ENCODE measurements around the gene NIPAL3. TPM values are rescaled to one million over a fixed set of nuclear protein-coding genes. Genes with fewer than 3 reads are reported as not detected.
A peak's percentile ranks its signal among the peaks of the same experiment; 100 is the strongest.

The NIPAL3 gene
- polyA plus RNA-seq, 2 donors, result 10.3 to 11.3 TPM

DNA sequence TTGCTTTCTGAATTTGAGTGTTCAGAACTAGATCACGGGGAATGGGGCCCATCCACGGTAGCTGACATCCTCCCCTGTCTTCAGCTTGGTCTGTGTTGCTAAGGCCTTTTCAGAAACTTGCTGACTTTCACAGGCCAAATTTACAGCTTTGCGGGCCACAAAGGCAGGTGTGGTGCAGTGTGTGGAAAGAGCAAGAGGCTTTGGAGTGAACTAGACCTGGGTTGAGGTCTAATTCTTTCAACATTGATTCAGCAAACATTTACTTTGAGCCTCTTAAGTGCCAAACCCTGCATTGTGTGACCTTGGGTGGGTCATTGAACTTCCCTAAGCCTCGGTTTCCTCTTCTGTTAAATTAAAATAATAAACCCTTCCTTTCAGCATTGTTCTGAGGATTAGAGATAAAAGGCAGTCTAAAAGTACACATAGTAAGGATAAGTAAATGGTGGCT, 26.3 kb upstream of the NIPAL3 start:
- H3K36me3 ChIP-seq (ENCODE audit: control insufficient read depth in 2 of 2, insufficient read depth in 2 of 2, low read length in 1 of 2), result no peaks in the 10 kb centered on the region
- 65 to 77% methylated on average over 4 of the region's 4 CpGs for WGBS, 2 donors
- H3K27me3 ChIP-seq (ENCODE audit: control insufficient read depth in 1 of 2, insufficient read depth in 2 of 2, low read length in 2 of 2), result no peaks in the 10 kb centered on the region
- peak overlapping the region; percentile 69 to 87 for H3K27ac ChIP-seq (ENCODE audit: low read depth in 2 of 2, low read length in 1 of 2)
- H3K9me3 ChIP-seq (ENCODE audit: control insufficient read depth in 2 of 2, insufficient read depth in 1 of 2, low read depth in 1 of 2, low read length in 1 of 2), result no peaks in the 10 kb centered on the region
- H3K4me3 ChIP-seq (ENCODE audit: low read depth in 1 of 2, low read length in 2 of 2), result no peak overlapping the region
- peaks cover 0 to 17% of the 10 kb centered on the region in 2 donors for H3K4me1 ChIP-seq (ENCODE audit: control insufficient read depth in 2 of 2, insufficient read depth in 2 of 2, low read length in 1 of 2)

DNA sequence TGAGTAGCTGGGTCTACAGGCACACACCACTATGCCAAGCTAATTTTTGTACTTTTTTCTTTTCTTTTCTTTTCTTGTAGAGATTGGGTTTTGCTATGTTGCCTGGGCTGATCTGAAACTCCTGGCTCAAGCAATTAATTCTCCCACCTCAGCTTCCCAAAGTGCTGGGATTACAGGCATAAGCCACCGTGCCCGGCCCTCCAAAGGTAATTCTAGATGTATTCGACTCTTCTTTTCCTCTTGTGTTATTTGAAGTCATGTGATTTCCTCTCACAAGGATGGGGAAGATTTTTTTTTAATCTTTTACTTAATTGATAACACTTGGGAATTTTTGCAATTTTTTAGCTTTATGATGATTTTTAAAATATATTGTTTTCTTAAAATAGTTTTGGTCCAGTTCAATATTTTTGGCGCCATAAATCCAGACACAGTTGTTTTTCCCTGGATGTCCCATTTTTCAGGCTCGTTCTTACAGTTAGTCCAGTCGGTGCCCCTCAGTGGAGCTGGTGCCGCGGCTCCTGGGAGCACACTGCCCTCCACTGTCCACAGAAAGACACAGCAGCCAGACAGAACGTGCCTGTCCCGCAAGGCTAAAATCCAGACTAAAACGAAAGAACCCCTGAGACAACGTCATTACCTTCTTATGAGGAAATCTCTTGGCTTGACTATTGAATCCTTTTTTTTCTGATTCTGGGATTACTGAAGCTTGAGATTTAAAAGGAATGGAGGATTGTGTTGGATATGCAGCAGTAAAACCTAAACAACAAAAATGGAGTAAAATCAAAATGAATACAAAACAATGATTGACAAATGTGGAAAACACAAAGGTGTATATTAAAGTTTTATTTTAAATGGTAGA, 24.4 kb upstream of the NIPAL3 start:
- Histone ChIP-seq H3K36me3 (ENCODE audit: control insufficient read depth in 2 of 2, insufficient read depth in 2 of 2, low read length in 1 of 2) (no peaks in the 10 kb centered on the region), H3K9me3 (ENCODE audit: control insufficient read depth in 2 of 2, insufficient read depth in 1 of 2, low read depth in 1 of 2, low read length in 1 of 2) (no peaks in the 10 kb centered on the region), H3K27me3 (ENCODE audit: control insufficient read depth in 1 of 2, insufficient read depth in 2 of 2, low read length in 2 of 2) (no peaks in the 10 kb centered on the region), H3K4me3 (ENCODE audit: low read depth in 1 of 2, low read length in 2 of 2) (no peak overlapping the region), H3K4me1 (ENCODE audit: control insufficient read depth in 2 of 2, insufficient read depth in 2 of 2, low read length in 1 of 2) (peaks cover 0 to 7% of the 10 kb centered on the region in 2 donors), H3K27ac (ENCODE audit: low read depth in 2 of 2, low read length in 1 of 2) (peak overlapping the region; percentile 91 to 92)
- WGBS, 2 donors, result 9 to 12% methylated on average over 12 of the region's 12 CpGs

DNA sequence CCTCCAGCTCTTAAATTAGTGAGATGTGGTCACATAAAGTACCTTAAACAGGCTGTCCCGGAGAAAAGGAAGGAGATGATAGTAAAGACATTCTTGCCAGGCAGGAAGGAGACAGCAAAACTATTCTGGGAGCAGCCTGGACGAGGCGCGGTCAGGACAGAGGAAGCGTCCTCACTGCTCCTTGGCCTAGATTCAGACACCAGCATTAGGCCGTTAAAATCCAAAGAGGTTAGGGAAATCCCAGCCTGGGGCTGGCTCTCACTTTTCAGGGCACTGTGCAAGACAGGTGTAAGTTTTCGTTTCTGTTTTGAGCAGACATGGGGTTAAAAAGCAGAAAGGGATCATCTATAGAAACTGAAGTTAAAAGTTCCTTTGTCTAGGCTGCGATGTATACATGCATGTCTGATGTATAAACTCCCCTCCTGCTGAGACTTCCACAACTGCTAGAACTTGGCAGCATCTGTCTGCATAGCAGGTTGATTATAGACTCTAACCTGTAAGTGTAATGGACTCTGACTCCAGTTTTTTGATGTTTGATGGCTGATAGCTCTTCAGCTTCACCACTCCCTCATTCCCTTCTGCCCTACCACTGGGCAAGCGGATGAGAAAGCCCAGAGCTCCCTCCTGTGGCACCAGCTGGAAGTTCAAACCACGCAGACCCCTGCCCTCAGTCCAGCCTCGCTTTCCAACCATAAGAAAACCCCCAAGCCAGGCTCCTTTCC, 23.6 kb upstream of the NIPAL3 start:
- Histone ChIP-seq H3K27me3 (ENCODE audit: control insufficient read depth in 1 of 2, insufficient read depth in 2 of 2, low read length in 2 of 2) (no peaks in the 10 kb centered on the region), H3K36me3 (ENCODE audit: control insufficient read depth in 2 of 2, insufficient read depth in 2 of 2, low read length in 1 of 2) (no peaks in the 10 kb centered on the region), H3K4me1 (ENCODE audit: control insufficient read depth in 2 of 2, insufficient read depth in 2 of 2, low read length in 1 of 2) (no peaks in the 10 kb centered on the region), H3K4me3 (ENCODE audit: low read depth in 1 of 2, low read length in 2 of 2) (no peak overlapping the region), H3K27ac (ENCODE audit: low read depth in 2 of 2, low read length in 1 of 2) (peak overlapping the region; percentile 91 to 92), H3K9me3 (ENCODE audit: control insufficient read depth in 2 of 2, insufficient read depth in 1 of 2, low read depth in 1 of 2, low read length in 1 of 2) (no peaks in the 10 kb centered on the region)
- WGBS, 2 donors, result 22 to 28% methylated on average over 11 of the region's 11 CpGs

DNA sequence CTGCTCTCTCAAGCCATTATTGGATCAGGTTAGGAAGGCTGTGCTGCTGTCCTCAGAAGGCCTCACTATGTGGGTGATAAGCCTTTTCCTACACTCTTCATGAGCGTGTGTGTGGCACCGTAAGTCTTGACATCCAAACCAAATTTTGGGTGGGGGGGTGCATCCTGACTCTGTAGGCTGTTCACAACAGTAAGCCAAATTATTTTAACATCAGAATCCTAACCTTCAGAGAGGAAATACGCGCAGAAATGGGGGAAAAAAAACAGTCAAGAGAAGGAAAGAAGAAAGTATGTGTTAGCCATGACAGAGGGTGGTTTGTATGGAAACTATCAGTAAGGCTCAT, 23.0 kb upstream of the NIPAL3 start:
- Histone ChIP-seq H3K4me3 (ENCODE audit: low read depth in 1 of 2, low read length in 2 of 2) (no peak overlapping the region), H3K27ac (ENCODE audit: low read depth in 2 of 2, low read length in 1 of 2) (peak overlapping the region; percentile 91 to 92), H3K4me1 (ENCODE audit: control insufficient read depth in 2 of 2, insufficient read depth in 2 of 2, low read length in 1 of 2) (no peaks in the 10 kb centered on the region), H3K36me3 (ENCODE audit: control insufficient read depth in 2 of 2, insufficient read depth in 2 of 2, low read length in 1 of 2) (no peaks in the 10 kb centered on the region), H3K9me3 (ENCODE audit: control insufficient read depth in 2 of 2, insufficient read depth in 1 of 2, low read depth in 1 of 2, low read length in 1 of 2) (no peaks in the 10 kb centered on the region), H3K27me3 (ENCODE audit: control insufficient read depth in 1 of 2, insufficient read depth in 2 of 2, low read length in 2 of 2) (no peaks in the 10 kb centered on the region)
- WGBS, 2 donors, result 84 to 87% methylated on average over 4 of the region's 4 CpGs

DNA sequence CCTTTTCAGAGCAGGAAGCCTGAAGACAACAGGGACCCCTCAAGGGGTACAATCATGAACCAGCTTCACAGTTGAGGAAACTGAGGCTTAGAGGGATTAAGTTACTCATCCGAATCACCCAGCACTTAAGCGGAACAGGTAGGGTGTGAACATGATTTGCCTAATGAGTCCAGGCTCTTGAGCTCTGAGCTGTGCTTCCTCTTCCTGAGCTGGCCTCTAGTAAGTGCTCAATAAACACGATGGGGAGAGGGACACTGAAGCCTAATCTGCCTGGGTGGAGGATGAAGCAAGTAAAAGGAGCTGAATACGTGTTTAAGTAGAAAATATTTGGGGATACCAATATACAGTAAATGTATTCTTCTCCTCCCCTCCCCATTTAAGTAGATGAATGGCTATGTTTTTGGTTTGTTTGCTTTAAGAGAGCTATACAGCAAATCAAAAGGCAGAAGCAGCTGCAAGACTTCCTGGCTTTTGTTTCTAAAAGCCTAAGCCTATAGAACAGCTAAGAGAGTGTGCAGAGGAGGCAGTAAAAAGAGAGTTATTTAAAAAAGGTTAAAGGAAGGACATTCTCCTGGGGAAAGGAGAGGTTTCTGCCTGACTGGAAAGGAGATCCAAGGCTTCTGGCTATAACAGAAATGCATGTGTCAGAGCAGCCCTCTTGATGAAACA, 22.5 kb upstream of the NIPAL3 start:
- peak overlapping the region in 1 of 2 donors; percentile 52 for H3K27ac ChIP-seq (ENCODE audit: low read depth in 2 of 2, low read length in 1 of 2)
- 59 to 73% methylated on average over 4 of the region's 4 CpGs for WGBS, 2 donors
- H3K4me1 ChIP-seq (ENCODE audit: control insufficient read depth in 2 of 2, insufficient read depth in 2 of 2, low read length in 1 of 2), result no peaks in the 10 kb centered on the region

DNA sequence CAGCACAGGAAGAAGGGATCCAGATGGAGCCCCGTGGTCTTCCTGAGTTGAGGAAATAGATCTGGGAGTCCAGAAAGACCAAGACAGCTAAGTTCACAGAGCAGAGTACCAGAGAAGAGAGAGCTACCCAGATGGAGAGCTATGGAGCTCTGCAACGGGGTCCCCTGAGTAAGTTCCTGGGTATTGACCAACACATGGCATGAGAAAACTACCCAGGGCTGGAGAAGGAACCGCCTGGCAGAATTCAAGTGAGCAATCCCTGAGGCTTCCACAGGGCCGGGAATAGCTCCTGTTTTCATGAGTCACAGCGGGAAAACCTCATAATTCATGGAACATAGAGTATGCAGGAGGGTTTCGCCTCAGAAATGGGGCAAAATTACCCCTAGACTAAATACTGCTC, 21.7 kb upstream of the NIPAL3 start:
- Histone ChIP-seq H3K36me3 (ENCODE audit: control insufficient read depth in 2 of 2, insufficient read depth in 2 of 2, low read length in 1 of 2) (no peaks in the 10 kb centered on the region), H3K4me3 (ENCODE audit: low read depth in 1 of 2, low read length in 2 of 2) (no peak overlapping the region), H3K27ac (ENCODE audit: low read depth in 2 of 2, low read length in 1 of 2) (no peak overlapping the region), H3K27me3 (ENCODE audit: control insufficient read depth in 1 of 2, insufficient read depth in 2 of 2, low read length in 2 of 2) (no peaks in the 10 kb centered on the region), H3K9me3 (ENCODE audit: control insufficient read depth in 2 of 2, insufficient read depth in 1 of 2, low read depth in 1 of 2, low read length in 1 of 2) (no peaks in the 10 kb centered on the region), H3K4me1 (ENCODE audit: control insufficient read depth in 2 of 2, insufficient read depth in 2 of 2, low read length in 1 of 2) (no peaks in the 10 kb centered on the region)
- WGBS, 2 donors, result 71 to 76% methylated on average over 6 of the region's 6 CpGs

More for the DNA sequence above, 22.5 kb upstream of the NIPAL3 start:
- Histone ChIP-seq H3K9me3 (ENCODE audit: control insufficient read depth in 2 of 2, insufficient read depth in 1 of 2, low read depth in 1 of 2, low read length in 1 of 2) (no peaks in the 10 kb centered on the region), H3K27me3 (ENCODE audit: control insufficient read depth in 1 of 2, insufficient read depth in 2 of 2, low read length in 2 of 2) (no peaks in the 10 kb centered on the region), H3K36me3 (ENCODE audit: control insufficient read depth in 2 of 2, insufficient read depth in 2 of 2, low read length in 1 of 2) (no peaks in the 10 kb centered on the region), H3K4me3 (ENCODE audit: low read depth in 1 of 2, low read length in 2 of 2) (no peak overlapping the region)

DNA sequence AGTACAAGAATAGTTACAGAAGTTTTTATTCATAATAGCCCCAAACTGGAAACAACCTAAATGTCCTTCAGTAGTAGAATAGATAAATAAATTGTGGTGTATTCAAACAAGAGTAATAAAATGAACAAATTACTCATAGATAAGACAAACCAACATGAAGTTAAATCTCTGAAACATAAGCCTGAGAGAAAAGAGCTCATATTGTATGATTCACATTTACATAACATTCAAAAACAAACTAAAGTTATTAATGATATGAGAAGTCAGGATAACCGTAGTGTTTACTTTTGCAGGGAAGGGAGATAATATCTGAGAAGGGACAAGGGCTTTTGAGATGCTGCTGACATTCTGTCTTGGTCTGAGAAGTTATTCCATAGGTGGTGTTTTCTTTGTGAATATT, 15.5 kb upstream of the NIPAL3 start:
- Histone ChIP-seq H3K9me3 (ENCODE audit: control insufficient read depth in 2 of 2, insufficient read depth in 1 of 2, low read depth in 1 of 2, low read length in 1 of 2) (no peaks in the 10 kb centered on the region), H3K4me1 (ENCODE audit: control insufficient read depth in 2 of 2, insufficient read depth in 2 of 2, low read length in 1 of 2) (no peaks in the 10 kb centered on the region), H3K27ac (ENCODE audit: low read depth in 2 of 2, low read length in 1 of 2) (no peak overlapping the region), H3K27me3 (ENCODE audit: control insufficient read depth in 1 of 2, insufficient read depth in 2 of 2, low read length in 2 of 2) (no peaks in the 10 kb centered on the region), H3K4me3 (ENCODE audit: low read depth in 1 of 2, low read length in 2 of 2) (no peak overlapping the region), H3K36me3 (ENCODE audit: control insufficient read depth in 2 of 2, insufficient read depth in 2 of 2, low read length in 1 of 2) (no peaks in the 10 kb centered on the region)
- WGBS, 2 donors, result 38 to 47% methylated on average over 1 of the region's 1 CpG

DNA sequence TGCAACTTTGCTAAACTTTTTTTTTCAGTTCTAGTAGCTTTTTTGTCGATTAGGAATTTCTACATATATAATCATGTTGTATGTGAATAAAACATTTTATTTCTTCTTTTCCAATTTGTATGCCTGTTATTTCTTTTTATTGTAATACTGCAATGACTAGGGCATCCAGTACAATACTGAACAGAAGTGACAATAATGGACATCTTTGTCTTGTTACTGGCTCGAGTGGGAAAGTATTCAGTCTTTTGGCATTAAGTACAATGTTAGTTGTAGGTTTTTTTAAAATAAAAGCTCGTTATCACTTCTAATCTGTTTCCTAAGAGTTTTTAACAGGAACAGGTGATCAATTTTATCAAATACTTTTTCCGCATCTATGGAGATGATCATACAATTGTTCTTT, 11.8 kb upstream of the NIPAL3 start:
- Histone ChIP-seq H3K27ac (ENCODE audit: low read depth in 2 of 2, low read length in 1 of 2) (no peak overlapping the region), H3K4me1 (ENCODE audit: control insufficient read depth in 2 of 2, insufficient read depth in 2 of 2, low read length in 1 of 2) (no peaks in the 10 kb centered on the region), H3K4me3 (ENCODE audit: low read depth in 1 of 2, low read length in 2 of 2) (no peak overlapping the region), H3K9me3 (ENCODE audit: control insufficient read depth in 2 of 2, insufficient read depth in 1 of 2, low read depth in 1 of 2, low read length in 1 of 2) (no peaks in the 10 kb centered on the region), H3K36me3 (ENCODE audit: control insufficient read depth in 2 of 2, insufficient read depth in 2 of 2, low read length in 1 of 2) (no peaks in the 10 kb centered on the region), H3K27me3 (ENCODE audit: control insufficient read depth in 1 of 2, insufficient read depth in 2 of 2, low read length in 2 of 2) (no peaks in the 10 kb centered on the region)
- 91 to 94% methylated on average over 4 of the region's 4 CpGs for WGBS, 2 donors

DNA sequence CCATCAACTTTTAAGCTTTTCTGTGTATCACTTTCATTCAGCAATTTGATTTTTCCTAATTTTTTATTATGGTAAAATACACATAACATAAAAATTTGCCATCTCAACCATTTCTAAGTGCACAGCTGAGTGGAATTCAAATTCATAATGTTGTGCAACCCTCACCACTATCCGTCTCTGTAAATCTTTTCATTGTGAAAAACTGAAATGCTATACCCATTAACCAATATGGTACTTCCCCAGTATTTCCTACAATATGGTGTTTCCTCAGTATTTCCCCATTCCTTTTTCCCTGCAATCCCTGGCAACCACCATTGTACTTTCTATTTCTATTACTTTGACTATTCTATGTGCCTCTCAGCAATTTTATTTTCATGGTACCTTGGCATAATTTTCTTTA, 8.8 kb upstream of the NIPAL3 start:
- Histone ChIP-seq H3K36me3 (ENCODE audit: control insufficient read depth in 2 of 2, insufficient read depth in 2 of 2, low read length in 1 of 2) (no peaks in the 10 kb centered on the region), H3K27me3 (ENCODE audit: control insufficient read depth in 1 of 2, insufficient read depth in 2 of 2, low read length in 2 of 2) (no peaks in the 10 kb centered on the region), H3K27ac (ENCODE audit: low read depth in 2 of 2, low read length in 1 of 2) (no peak overlapping the region), H3K9me3 (ENCODE audit: control insufficient read depth in 2 of 2, insufficient read depth in 1 of 2, low read depth in 1 of 2, low read length in 1 of 2) (no peaks in the 10 kb centered on the region), H3K4me1 (ENCODE audit: control insufficient read depth in 2 of 2, insufficient read depth in 2 of 2, low read length in 1 of 2) (no peaks in the 10 kb centered on the region), H3K4me3 (ENCODE audit: low read depth in 1 of 2, low read length in 2 of 2) (no peak overlapping the region)
- WGBS, 2 donors, result 78 to 80% methylated on average over 1 of the region's 1 CpG

All from esophagus (tissue), 2 donors.